Jurkat, Clone E6-1 (cell line): ENCODE results near the gene NBPF1.
"Not testable (repeated sequence)": the region's sequence is repeated elsewhere in the genome, so short reads cannot be mapped to it uniquely, and the experiment has no call there.

Experiments
- DNase-seq: peaks from one replicate; pipeline ENCODE4 v3.0.0-alpha.2; 2011; ENCODE audit warnings: low read depth, low spot score
- H3K4me3 ChIP-seq: 2 replicates; pipeline ENCODE4 v1.5.1; 2011; ENCODE audit warnings: mild to moderate bottlenecking, low read length, control low read depth, moderate library complexity

The NBPF1 gene

GRCh38 chr1:16643001-16643411 lies 29.6 kb upstream of the NBPF1 start:
- DNase-seq = not testable (repeated sequence)
- H3K4me3 ChIP-seq = peak overlapping the region; percentile 96

- H3K4me3 ChIP-seq, DNase-seq: not testable (repeated sequence)
Observed at GRCh38 chr1:16642025-16642966, 28.9 kb upstream of the NBPF1 start.

GRCh38 chr1:16641159-16641975 lies 28.0 kb upstream of the NBPF1 start:
- not testable (repeated sequence) for DNase-seq

GRCh38 chr1:16639091-16640031 lies 26.0 kb upstream of the NBPF1 start:
- not testable (repeated sequence) for DNase-seq, H3K4me3 ChIP-seq

More at GRCh38 chr1:16641159-16641975, 28.0 kb upstream of the NBPF1 start:
- H3K4me3 ChIP-seq = not testable (repeated sequence)

GRCh38 chr1:16637941-16638778 lies 24.8 kb upstream of the NBPF1 start:
- H3K4me3 ChIP-seq, DNase-seq: not testable (repeated sequence)

- not testable (repeated sequence) for DNase-seq, H3K4me3 ChIP-seq
Observed at GRCh38 chr1:16636551-16637195, 23.3 kb upstream of the NBPF1 start.

GRCh38 chr1:16635959-16636358 lies 22.6 kb upstream of the NBPF1 start:
- not testable (repeated sequence) for H3K4me3 ChIP-seq, DNase-seq

GRCh38 chr1:16633540-16634282 lies 20.3 kb upstream of the NBPF1 start:
- not testable (repeated sequence) for H3K4me3 ChIP-seq, DNase-seq

- H3K4me3 ChIP-seq, DNase-seq: not testable (repeated sequence)
Observed at GRCh38 chr1:16632044-16632850, 18.9 kb upstream of the NBPF1 start.

- no peak overlapping the region for H3K4me3 ChIP-seq
- no peak for DNase-seq
Observed at GRCh38 chr1:16631248-16632043, 18.1 kb upstream of the NBPF1 start.

GRCh38 chr1:16630661-16631247 lies 17.4 kb upstream of the NBPF1 start:
- no peak overlapping the region for H3K4me3 ChIP-seq
- no peak for DNase-seq

GRCh38 chr1:16629916-16630530 lies 16.7 kb upstream of the NBPF1 start:
- not testable (repeated sequence) for H3K4me3 ChIP-seq, DNase-seq

GRCh38 chr1:16628361-16629111 lies 15.2 kb upstream of the NBPF1 start:
- no peak for DNase-seq
- H3K4me3 ChIP-seq = no peak overlapping the region
